ENCODE results near the gene PTPN14. TPM values are rescaled to one million over a fixed set of nuclear protein-coding genes. Genes with fewer than 3 reads are reported as not detected.
"Not testable (repeated sequence)": the region's sequence is repeated elsewhere in the genome, so short reads cannot be mapped to it uniquely, and the experiment has no call there.

The PTPN14 gene
- total and polyA plus RNA-seq, 11 donors, result 8.7 to 52.0 (median 33.5) TPM

- H3K27me3 ChIP-seq, result no peaks in the 10 kb centered on the region
- H3K27ac ChIP-seq, result no peak overlapping the region
- WGBS, 4 donors, result 92 to 97% (median 95%) methylated on average over 3 of the region's 3 CpGs
- no peaks in the 10 kb centered on the region for H3K9me3 ChIP-seq
- intact Hi-C loops (cut with DNase I), result loop anchor here in 2 of 10 donors (10.0 kb wide), 2 partner anchors 95 to 155 kb away; partner anchors contain the start of gene PTPN14 (in 2 of the 2)
- peaks cover 0 to 65% (median 12%) of the 10 kb centered on the region in 9 donors for H3K36me3 ChIP-seq
- H3K4me3 ChIP-seq, result no peak overlapping the region
- no peak for DNase-seq
- H3K4me1 ChIP-seq, result peaks cover 0 to 20% (median 1%) of the 10 kb centered on the region in 12 donors
- ATAC-seq, result no peak
- TF ChIP-seq CTCF (IDR thresholded peaks at IDR 0.05), result no peak
- no peak for TF ChIP-seq POLR2A (IDR thresholded peaks at IDR 0.05)
Measured at GRCh38 chr1:214400131-214400530, 151.3 kb downstream of the PTPN14 start.

- DNase-seq, result no peak
- TF ChIP-seq CTCF (IDR thresholded peaks at IDR 0.05) (no peak), POLR2A (IDR thresholded peaks at IDR 0.05) (no peak)
- Histone ChIP-seq H3K4me1 (peaks cover 0 to 9% (median 0%) of the 10 kb centered on the region in 12 donors), H3K36me3 (peaks cover 0 to 82% (median 24%) of the 10 kb centered on the region in 9 donors), H3K27ac (no peak overlapping the region), H3K9me3 (no peaks in the 10 kb centered on the region), H3K4me3 (no peak overlapping the region), H3K27me3 (no peaks in the 10 kb centered on the region)
- 96 to 98% (median 97%) methylated on average over 6 of the region's 6 CpGs for WGBS, 4 donors
- intact Hi-C loops (cut with DNase I), result no loop called here
- no peak for ATAC-seq
Measured at GRCh38 chr1:214398490-214398889, 152.9 kb downstream of the PTPN14 start.

GRCh38 chr1:214397497-214397896, 153.9 kb downstream of the PTPN14 start:
- peaks cover 0 to 6% (median 0%) of the 10 kb centered on the region in 12 donors for H3K4me1 ChIP-seq
- H3K9me3 ChIP-seq, result no peaks in the 10 kb centered on the region
- no peak overlapping the region for H3K27ac ChIP-seq
- intact Hi-C loops (cut with DNase I), result no loop called here
- H3K27me3 ChIP-seq, result no peaks in the 10 kb centered on the region
- H3K36me3 ChIP-seq, result peaks cover 0 to 92% (median 34%) of the 10 kb centered on the region in 9 donors
- DNase-seq (no peak), ATAC-seq (no peak)
- WGBS, 4 donors, result 88 to 95% (median 91%) methylated on average over 2 of the region's 2 CpGs
- TF ChIP-seq CTCF (IDR thresholded peaks at IDR 0.05), result no peak
- no peak for TF ChIP-seq POLR2A (IDR thresholded peaks at IDR 0.05)
- H3K4me3 ChIP-seq, result no peak overlapping the region

- ATAC-seq (no peak), DNase-seq (no peak)
- intact Hi-C loops (cut with DNase I), result no loop called here
- Histone ChIP-seq H3K36me3 (peaks cover 0 to 94% (median 38%) of the 10 kb centered on the region in 9 donors), H3K4me3 (no peak overlapping the region), H3K27ac (no peak overlapping the region), H3K27me3 (no peaks in the 10 kb centered on the region), H3K4me1 (peaks cover 0 to 1% (median 0%) of the 10 kb centered on the region in 12 donors), H3K9me3 (no peaks in the 10 kb centered on the region)
- TF ChIP-seq POLR2A (IDR thresholded peaks at IDR 0.05), result no peak
- no peak for TF ChIP-seq CTCF (IDR thresholded peaks at IDR 0.05)
- WGBS, 4 donors, result 83 to 89% (median 85%) methylated on average over 3 of the region's 3 CpGs
Measured at GRCh38 chr1:214396330-214396729, 155.1 kb downstream of the PTPN14 start.

- H3K27ac ChIP-seq; H3K4me1 ChIP-seq; H3K27me3 ChIP-seq; intact Hi-C loops (cut with DNase I); ATAC-seq; H3K9me3 ChIP-seq; H3K4me3 ChIP-seq; DNase-seq: not testable (repeated sequence)
- peaks cover 0 to 94% (median 30%) of the 10 kb centered on the region in 9 donors for H3K36me3 ChIP-seq
- WGBS, 4 donors, result 82 to 86% (median 84%) methylated on average over 5 of the region's 5 CpGs
Measured at GRCh38 chr1:214394569-214394968, 156.8 kb downstream of the PTPN14 start.
